ENCODE results near the gene PTH. TPM values are rescaled to one million over a fixed set of nuclear protein-coding genes. Genes with fewer than 3 reads are reported as not detected.

PTH gene
- not detected in 2 replicates for total RNA-seq (2021)
- long read RNA-seq = 0 reads

- no peak within 1 kb of the TSS for H2BK12ac ChIP-seq (ENCODE audit: insufficient read length, low read depth, low read length)
- H3K18ac ChIP-seq (ENCODE audit: insufficient read length, low read depth, low read length) = no peak within 1 kb of the TSS
- no peaks in the 10 kb centered on the region for H3K23me2 ChIP-seq (ENCODE audit: insufficient read length, low read depth, low read length, poor library complexity, severe bottlenecking)
- H3K27ac ChIP-seq (ENCODE audit: insufficient read length, low read depth, low read length) = no peak within 1 kb of the TSS
- H2BK15ac ChIP-seq (ENCODE audit: low read depth, low read length) = no peak within 1 kb of the TSS
- H3K4ac ChIP-seq (ENCODE audit: low read depth, low read length) = no peak within 1 kb of the TSS
- TF ChIP-seq CTCF (conservative IDR thresholded peaks at IDR 0.05) = no peak
- Mint-ChIP-seq H3K27ac (no peak within 1 kb of the TSS), H3K4me3 (no peak within 1 kb of the TSS), H3K27me3 (ENCODE audit: low read depth) (no peaks in the 10 kb centered on the region), H3K36me3 (ENCODE audit: insufficient read depth in 1 of 3, low read depth in 3 of 3) (no peaks in the 10 kb centered on the region), H3K4me1 (no peaks in the 10 kb centered on the region), H3K9me3 (no peaks in the 10 kb centered on the region; a peak in 1 of 5 replicates)
- no peak within 1 kb of the TSS for H3T11ph ChIP-seq (ENCODE audit: low read length)
- H2BK120ac ChIP-seq (ENCODE audit: low read depth, low read length, poor library complexity, severe bottlenecking) = no peak within 1 kb of the TSS
- H3K9ac ChIP-seq (ENCODE audit: extremely low read depth, insufficient read length, low read length) = no peak within 1 kb of the TSS
- H3K79me2 ChIP-seq (ENCODE audit: insufficient read depth, low read length) = no peaks in the 10 kb centered on the region
- no peak within 1 kb of the TSS for H3K14ac ChIP-seq (ENCODE audit: insufficient read depth, low read length)
- H3K4me2 ChIP-seq (ENCODE audit: insufficient read depth, insufficient read length, low read length) = no peak within 1 kb of the TSS
- H2BK20ac ChIP-seq (ENCODE audit: low read depth, low read length, poor library complexity, severe bottlenecking) = no peak within 1 kb of the TSS
- H2AK5ac ChIP-seq (ENCODE audit: insufficient read length, low read length) = no peak within 1 kb of the TSS
- H4K5ac ChIP-seq (ENCODE audit: insufficient read length, low read depth, low read length) = no peak within 1 kb of the TSS
- no peak within 1 kb of the TSS for H2AFZ ChIP-seq (ENCODE audit: low read length)
- no peaks in the 10 kb centered on the region for H3K79me1 ChIP-seq (ENCODE audit: insufficient read depth, low read depth, low read length, poor library complexity, severe bottlenecking)
- no peak within 1 kb of the TSS for H3K23ac ChIP-seq (ENCODE audit: insufficient read length, low read depth, low read length)
- H3K4me1 ChIP-seq (ENCODE audit: insufficient read depth, low read length) = no peaks in the 10 kb centered on the region
- WGBS (ENCODE audit: extremely low coverage, insufficient read length, low lambda C conversion rate) = no CpG with 5 or more reads among the region's 3 CpGs
- H4K91ac ChIP-seq (ENCODE audit: insufficient read length, low read depth, low read length) = no peak within 1 kb of the TSS
- no peaks in the 10 kb centered on the region for H3K27me3 ChIP-seq (ENCODE audit: insufficient read depth, low read length)
- no peak within 1 kb of the TSS for H2BK5ac ChIP-seq (ENCODE audit: insufficient read length, low read length)
- H4K20me1 ChIP-seq (ENCODE audit: control insufficient read depth, insufficient read depth, insufficient read length) = no peaks in the 10 kb centered on the region
- no peak within 1 kb of the TSS for H4K8ac ChIP-seq (replicated peaks; ENCODE audit: insufficient read length, low read depth, low read length)
- DNase-seq = no peak
- H3K9me3 ChIP-seq (ENCODE audit: control insufficient read depth, low read depth, low read length) = no peaks in the 10 kb centered on the region
- no peak within 1 kb of the TSS for H3K56ac ChIP-seq (ENCODE audit: insufficient read length, low read depth, low read length)
Observed at GRCh38 chr11:13495929-13496328, at the start of gene PTH. PTH (minus strand) TSS chr11:13495997; CDS start chr11:13492855, 3,142 bp downstream.
